ENCODE measurements around the gene DCLK2. TPM values are rescaled to one million over a fixed set of nuclear protein-coding genes. Genes with fewer than 3 reads are reported as not detected.

DCLK2 gene
- total and polyA plus RNA-seq, 2 of the 13 experiments (the other 11 are each of a cell fraction or from before 2014, with no cell fraction given), result not detected

DNA sequence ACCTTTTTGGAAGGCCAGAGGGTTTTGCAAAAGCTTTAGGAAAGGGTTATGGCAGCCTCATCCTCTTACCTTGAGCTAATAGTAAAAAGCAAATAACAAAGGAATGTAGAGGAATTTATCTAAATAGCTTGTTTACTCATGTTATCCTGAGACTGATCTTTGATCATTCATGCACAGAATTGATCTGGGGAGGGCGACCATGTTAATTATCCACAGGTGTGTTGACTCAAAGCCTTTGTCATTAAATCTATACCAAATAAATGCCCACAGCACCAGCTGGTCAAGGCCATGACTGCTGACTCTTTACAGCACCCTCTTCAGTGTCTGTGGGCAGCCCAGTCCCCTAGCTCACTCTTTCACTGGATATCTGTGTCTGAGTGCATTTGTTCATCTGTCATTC is 22.8 kb upstream of the DCLK2 start:
- no peaks in the 10 kb centered on the region for H3K79me2 ChIP-seq (ENCODE audit: insufficient read depth, low read length)
- DNase-seq (ENCODE audit: low spot score), result peak; percentile 46
- POLR2A ChIA-PET, result no interaction called here
- 0% methylated on average over 1 of the region's 1 CpG for WGBS (ENCODE audit: low lambda C conversion rate)
- H3K27ac ChIP-seq (ENCODE audit: extremely low read length, insufficient read depth, low read length), result no peak overlapping the region
- H3K4me1 ChIP-seq (ENCODE audit: insufficient read depth, low read length), result no peaks in the 10 kb centered on the region
- in situ Hi-C loops (cut with HindIII; ENCODE audit: extremely low pct_ligation_motif_present, low pct_unique_long_range_greater_than_20kb) (no loop called here), intact Hi-C loops (cut with micrococcal nuclease; ENCODE audit: unreplicated experiment) (no loop called here)
- CTCF ChIA-PET (ENCODE audit: low intra/inter-chr PET ratio, low total read pairs), result no interaction called here
- H4K20me1 ChIP-seq (ENCODE audit: insufficient read depth, low read length), result no peaks in the 10 kb centered on the region
- H2AFZ ChIP-seq (ENCODE audit: low read length), result no peak overlapping the region
- no peak overlapping the region for H3K9ac ChIP-seq (ENCODE audit: insufficient read depth, low read depth, low read length)
- no peaks in the 10 kb centered on the region; a peak in 2 of 5 replicates for H3K27me3 ChIP-seq (ENCODE audit: control insufficient read depth in 1 of 2, insufficient read depth in 2 of 2, low read length in 2 of 2)
- H3K36me3 ChIP-seq (replicated peaks in 1 of 2; ENCODE audit: control insufficient read depth in 1 of 2, insufficient read depth in 2 of 2, low read length in 2 of 2), result no peaks in the 10 kb centered on the region
- H3K4me2 ChIP-seq (ENCODE audit: low read depth, low read length), result no peak overlapping the region
- peaks cover 26% of the 10 kb centered on the region for H3K9me3 ChIP-seq (ENCODE audit: low read length)
- no TSS peak for BruUV-seq (replicated peaks)
- peak; percentile 53 for ATAC-seq
- TF ChIP-seq ZNF609 (CRISPR knock-in tag; IDR thresholded peaks at IDR 0.05; ENCODE audit: borderline replicate concordance) (0 out of 2 replicates have a peak, but pooled peaks have one; percentile 18), ZNF253 (CRISPR knock-in tag; IDR thresholded peaks at IDR 0.05; ENCODE audit: borderline replicate concordance) (peak; percentile 50; the same call in 1 of the 2 replicates), ZNF280D (CRISPR knock-in tag; IDR thresholded peaks at IDR 0.05) (no peak), SETDB1 (CRISPR knock-in tag; IDR thresholded peaks at IDR 0.05; ENCODE audit: borderline replicate concordance) (peak; percentile 98), HNF4A (CRISPR knock-in tag; IDR thresholded peaks at IDR 0.05) (peak; percentile 15; the same call in 1 of the 2 replicates), ONECUT2 (CRISPR knock-in tag; IDR thresholded peaks at IDR 0.05) (0 out of 2 replicates have a peak, but pooled peaks have one; percentile 44), FOXA1 (IDR thresholded peaks at IDR 0.05) (no peak), FOXA1 (CRISPR knock-in tag; IDR thresholded peaks at IDR 0.05) (0 out of 2 replicates have a peak, but pooled peaks have one; percentile 15), ZNF761 (CRISPR knock-in tag; conservative IDR thresholded peaks at IDR 0.05) (no peak)
- no peak overlapping the region for H3K4me3 ChIP-seq (replicated peaks in 1 of 3; ENCODE audit: insufficient read depth in 1 of 3, low read depth in 2 of 3, low read length in 3 of 3)
- FAIRE-seq, result no peak
